Measurements from ENCODE around the gene CCNG2. TPM values are rescaled to one million over a fixed set of nuclear protein-coding genes. Genes with fewer than 3 reads are reported as not detected.

Gene CCNG2
- total and polyA plus RNA-seq, 2 of the 13 experiments (the other 11 are each of a cell fraction or from before 2014, with no cell fraction given) = 3.9 to 11.5 TPM

GRCh38 chr4:77157859-77158486 lies 966 bp downstream of the CCNG2 start (continued):
- no peak for TF ChIP-seq ZNF407 (CRISPR knock-in tag; IDR thresholded peaks at IDR 0.05; ENCODE audit: not compliant biosample characterization)
- no peak for TF ChIP-seq SSRP1 (CRISPR knock-in tag; IDR thresholded peaks at IDR 0.05)
- TF ChIP-seq MXI1 (IDR thresholded peaks at IDR 0.05; ENCODE audit: borderline replicate concordance, low read depth, low read length) = peak; percentile 70; the same call in 1 of the 3 replicates
- no peak for TF ChIP-seq GRHL1 (CRISPR knock-in tag; conservative IDR thresholded peaks at IDR 0.05)
- TF ChIP-seq ZNF280B (CRISPR knock-in tag; IDR thresholded peaks at IDR 0.05; ENCODE audit: borderline replicate concordance) = no peak
- no peak for TF ChIP-seq ZNF589 (CRISPR knock-in tag; conservative IDR thresholded peaks at IDR 0.05)
- TF ChIP-seq MAZ (IDR thresholded peaks at IDR 0.05; ENCODE audit: borderline replicate concordance, low read depth, low read length) = peak; percentile 71
- TF ChIP-seq MAZ (CRISPR knock-in tag; IDR thresholded peaks at IDR 0.05; ENCODE audit: low read depth) = peak; percentile 61
- no peak for TF ChIP-seq MIXL1 (CRISPR knock-in tag; IDR thresholded peaks at IDR 0.05)
- TF ChIP-seq ZNF772 (CRISPR knock-in tag; IDR thresholded peaks at IDR 0.05) = peak; percentile 85; the same call in 1 of the 2 replicates
- TF ChIP-seq ZKSCAN5 (CRISPR knock-in tag; IDR thresholded peaks at IDR 0.05) = no peak
- no peak for TF ChIP-seq HMGXB3 (CRISPR knock-in tag; IDR thresholded peaks at IDR 0.05; ENCODE audit: borderline replicate concordance)
- no peak for TF ChIP-seq ZNF562 (CRISPR knock-in tag; IDR thresholded peaks at IDR 0.05; ENCODE audit: borderline replicate concordance)

All from HepG2 (cell line).